Central memory CD8-positive, alpha-beta T cell (primary cell): ENCODE measurements around the gene ACBD6.
"Not testable (repeated sequence)": the region's sequence is repeated elsewhere in the genome, so short reads cannot be mapped to it uniquely, and the experiment has no call there.

ENCODE experiments used
- ATAC-seq: fragments of 150-1000 bp; cut with Tn5 transposase; replicated peaks from 2 replicates; pipeline ENCODE4 v1.10.0; 2022; ENCODE audit warnings: mild to moderate bottlenecking, moderate FRiP score, moderate number of reproducible peaks; ENCODE audit not compliant: poor library complexity, severe bottlenecking; ENCODE audit errors: extremely low read depth
- DNase-seq, 2 donors: peaks; one replicate each; pipeline ENCODE4 v3.0.0; 2021; ENCODE audit warnings: low spot score in 2 of 2
- H3K27ac Mint-ChIP-seq: one replicate; pipeline ENCODE4 v1.8.0; 2022; ENCODE audit warnings: low read depth, mild to moderate bottlenecking, moderate library complexity, mixed read lengths
- H3K27me3 Mint-ChIP-seq: one replicate; pipeline ENCODE4 v1.8.0; 2022; ENCODE audit warnings: mixed read lengths
- H3K36me3 Mint-ChIP-seq: one replicate; pipeline ENCODE4 v1.8.0; 2022; ENCODE audit warnings: mild to moderate bottlenecking, moderate library complexity, mixed read lengths; ENCODE audit not compliant: insufficient read depth
- H3K4me1 Mint-ChIP-seq: one replicate; pipeline ENCODE4 v1.8.0; 2022; ENCODE audit warnings: mixed read lengths
- H3K4me3 Mint-ChIP-seq: one replicate; pipeline ENCODE4 v1.8.0; 2022; ENCODE audit warnings: mild to moderate bottlenecking, moderate library complexity, mixed read lengths
- H3K9me3 Mint-ChIP-seq: one replicate; pipeline ENCODE4 v1.8.0; 2022; ENCODE audit warnings: mixed read lengths

ACBD6 gene

DNA sequence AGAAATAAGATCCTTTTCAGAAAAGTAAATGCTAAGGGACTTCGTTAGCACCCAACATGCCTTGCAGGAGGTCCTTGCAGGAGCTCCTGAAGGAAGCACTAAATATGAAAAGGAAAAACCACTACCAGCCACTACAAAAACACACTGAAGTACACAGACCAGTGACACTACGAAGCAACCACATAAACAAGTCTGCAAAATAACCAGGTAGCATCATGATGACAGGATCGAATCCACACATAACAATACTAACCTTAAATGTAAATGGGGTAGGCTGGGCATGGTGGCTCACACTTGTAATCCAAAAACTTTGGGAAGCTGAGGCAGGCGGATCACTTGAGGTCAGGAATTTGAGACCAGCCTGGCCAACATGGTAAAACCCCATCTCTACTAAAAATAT, 40.7 kb downstream of the ACBD6 start:
- not testable (repeated sequence) for H3K4me3 Mint-ChIP-seq, H3K27ac Mint-ChIP-seq, H3K27me3 Mint-ChIP-seq, H3K36me3 Mint-ChIP-seq, DNase-seq, ATAC-seq
- Mint-ChIP-seq H3K9me3 (peaks cover 16% of the 10 kb centered on the region), H3K4me1 (peaks cover 37% of the 10 kb centered on the region)

DNA sequence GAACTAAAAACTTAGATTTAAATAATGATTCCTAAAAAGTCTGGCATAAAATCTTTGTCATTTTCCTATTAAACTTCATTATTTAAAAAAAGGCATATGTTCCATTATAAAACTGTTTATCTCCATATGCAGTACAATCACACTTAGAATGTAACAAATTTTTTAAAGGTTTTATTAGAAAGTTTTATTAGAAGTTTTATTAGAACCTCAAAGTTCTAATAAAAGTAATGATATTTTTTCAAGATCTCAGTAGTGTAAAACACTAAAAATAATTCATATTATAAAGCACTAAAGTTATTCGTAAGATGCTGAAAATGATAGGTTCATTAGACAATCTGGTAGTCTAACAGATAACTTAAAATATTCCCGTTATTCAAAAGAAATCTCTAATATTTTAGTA, 43.6 kb downstream of the ACBD6 start:
- Mint-ChIP-seq H3K36me3 (peaks cover 5% of the 10 kb centered on the region), H3K9me3 (peaks cover 11% of the 10 kb centered on the region), H3K27me3 (no peaks in the 10 kb centered on the region), H3K4me3 (no peak overlapping the region), H3K27ac (no peak overlapping the region), H3K4me1 (peaks cover 33% of the 10 kb centered on the region)
- DNase-seq (no peak), ATAC-seq (no peak)

DNA sequence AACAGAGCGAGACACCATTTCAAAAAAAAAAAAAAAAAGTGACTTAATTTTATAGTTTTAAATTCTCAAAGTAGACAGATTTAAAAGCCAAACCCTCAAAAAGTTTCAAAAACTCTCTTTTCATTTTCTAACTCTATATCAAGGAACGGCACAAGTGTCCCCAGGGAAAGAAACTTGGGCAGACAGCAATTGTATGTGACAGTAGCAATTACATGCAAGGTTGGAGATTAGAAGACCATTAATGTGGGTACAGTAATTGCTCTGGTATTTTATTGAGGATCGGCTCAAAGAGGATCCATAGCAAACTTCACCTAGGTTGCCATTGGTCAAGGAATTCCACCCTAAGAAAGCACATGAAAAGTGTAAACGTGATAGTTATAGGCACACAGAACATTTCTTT, 46.2 kb downstream of the ACBD6 start:
- H3K27me3 Mint-ChIP-seq, result no peaks in the 10 kb centered on the region
- DNase-seq, result no peak
- peaks cover 3% of the 10 kb centered on the region for H3K36me3 Mint-ChIP-seq
- peaks cover 12% of the 10 kb centered on the region for H3K9me3 Mint-ChIP-seq
- peaks cover 46% of the 10 kb centered on the region for H3K4me1 Mint-ChIP-seq
- no peak overlapping the region for H3K27ac Mint-ChIP-seq
- ATAC-seq, result no peak
- H3K4me3 Mint-ChIP-seq, result no peak overlapping the region

DNA sequence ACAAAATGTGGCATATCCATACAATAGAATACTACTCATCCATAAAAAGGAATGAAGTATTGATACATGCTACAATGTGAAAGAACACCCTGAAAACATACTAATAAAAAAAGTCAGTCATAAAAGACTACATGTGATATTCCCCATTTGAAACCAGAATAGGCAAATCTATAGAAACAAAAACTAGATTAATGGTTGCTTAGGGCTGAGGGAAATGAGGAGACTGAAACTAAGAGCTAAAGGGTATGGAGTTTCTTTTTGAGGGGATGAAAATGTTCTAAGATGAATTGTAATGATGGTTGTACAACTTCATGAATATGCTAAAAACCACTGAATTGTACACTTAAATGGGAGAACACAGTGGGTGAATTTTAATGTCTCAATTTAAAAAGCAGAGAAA, 50.9 kb downstream of the ACBD6 start:
- ATAC-seq (no peak), DNase-seq (no peak)
- H3K9me3 Mint-ChIP-seq, result peaks cover 6% of the 10 kb centered on the region
- H3K36me3 Mint-ChIP-seq, result peaks cover 2% of the 10 kb centered on the region
- H3K27me3 Mint-ChIP-seq, result no peaks in the 10 kb centered on the region
- H3K4me1 Mint-ChIP-seq, result peaks cover 39% of the 10 kb centered on the region
- H3K4me3 Mint-ChIP-seq, result no peak overlapping the region
- H3K27ac Mint-ChIP-seq, result no peak overlapping the region

DNA sequence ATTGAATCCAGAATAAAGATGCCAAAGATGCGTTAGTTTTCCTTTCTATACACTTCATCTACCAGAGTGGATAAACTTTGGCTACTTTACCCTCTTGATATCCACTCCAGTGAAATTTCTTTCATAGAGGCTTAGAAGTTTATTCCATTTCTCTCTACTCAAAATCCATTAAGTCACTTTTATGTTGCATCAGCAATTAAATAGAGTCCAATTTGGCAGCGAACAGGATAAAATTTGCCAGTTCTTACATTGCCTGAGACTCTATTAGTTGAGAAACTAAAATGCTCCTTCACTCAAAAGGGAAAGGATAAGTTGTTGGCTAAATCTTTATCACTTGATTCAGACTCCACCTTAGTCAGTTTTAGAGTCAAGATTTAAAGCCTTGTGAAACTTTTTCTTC, 57.9 kb downstream of the ACBD6 start:
- H3K4me1 Mint-ChIP-seq, result peaks cover 13% of the 10 kb centered on the region
- DNase-seq, result no peak
- peaks cover 2% of the 10 kb centered on the region for H3K36me3 Mint-ChIP-seq
- H3K4me3 Mint-ChIP-seq, result no peak overlapping the region
- no peak overlapping the region for H3K27ac Mint-ChIP-seq
- ATAC-seq, result no peak
- H3K9me3 Mint-ChIP-seq, result no peaks in the 10 kb centered on the region
- H3K27me3 Mint-ChIP-seq, result no peaks in the 10 kb centered on the region

DNA sequence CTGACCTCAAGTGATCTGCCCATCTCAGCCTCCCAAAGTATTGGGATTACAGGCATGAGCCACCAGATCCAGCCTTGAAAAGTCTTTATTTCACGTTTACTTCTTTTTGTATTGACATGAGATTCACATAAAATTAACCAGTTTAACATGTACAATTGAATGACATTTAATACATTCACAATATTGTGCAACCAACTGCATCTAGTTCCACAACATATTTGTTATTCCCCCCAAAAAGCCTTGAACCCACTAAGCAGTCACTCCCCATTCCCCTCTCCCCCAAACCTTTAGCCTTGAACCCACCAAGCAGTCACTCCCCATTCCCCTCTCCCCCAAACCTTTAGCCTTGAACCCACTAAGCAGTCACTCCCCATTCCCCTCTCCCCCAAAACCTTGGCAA, 62.0 kb downstream of the ACBD6 start:
- Mint-ChIP-seq H3K27ac (no peak overlapping the region), H3K4me3 (no peak overlapping the region), H3K36me3 (peaks cover 2% of the 10 kb centered on the region), H3K4me1 (peaks cover 14% of the 10 kb centered on the region), H3K27me3 (no peaks in the 10 kb centered on the region), H3K9me3 (no peaks in the 10 kb centered on the region)
- ATAC-seq (no peak), DNase-seq (no peak)

DNA sequence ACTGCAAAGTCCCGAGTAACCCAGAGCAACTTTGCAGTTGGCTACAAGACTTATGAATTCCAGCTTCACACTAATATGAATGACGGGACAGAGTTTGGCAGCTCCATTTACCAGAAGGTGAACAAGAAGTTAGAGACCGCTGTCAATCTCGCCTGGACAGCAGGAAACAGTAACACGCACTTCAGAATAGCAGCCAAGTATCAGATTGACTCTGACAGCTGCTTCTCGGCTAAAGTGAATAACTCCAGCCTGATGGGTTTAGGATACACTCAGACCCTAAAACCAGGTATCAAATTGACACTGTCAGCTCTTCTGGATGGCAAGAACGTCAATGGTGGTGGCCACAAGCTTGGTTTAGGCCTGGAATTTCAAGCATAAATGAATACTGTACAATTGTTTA, 66.8 kb downstream of the ACBD6 start:
- no peak for DNase-seq
- Mint-ChIP-seq H3K36me3 (peaks cover 2% of the 10 kb centered on the region), H3K9me3 (no peaks in the 10 kb centered on the region), H3K4me1 (peaks cover 34% of the 10 kb centered on the region), H3K27me3 (no peaks in the 10 kb centered on the region), H3K4me3 (no peak overlapping the region), H3K27ac (no peak overlapping the region)
- ATAC-seq, result no peak

DNA sequence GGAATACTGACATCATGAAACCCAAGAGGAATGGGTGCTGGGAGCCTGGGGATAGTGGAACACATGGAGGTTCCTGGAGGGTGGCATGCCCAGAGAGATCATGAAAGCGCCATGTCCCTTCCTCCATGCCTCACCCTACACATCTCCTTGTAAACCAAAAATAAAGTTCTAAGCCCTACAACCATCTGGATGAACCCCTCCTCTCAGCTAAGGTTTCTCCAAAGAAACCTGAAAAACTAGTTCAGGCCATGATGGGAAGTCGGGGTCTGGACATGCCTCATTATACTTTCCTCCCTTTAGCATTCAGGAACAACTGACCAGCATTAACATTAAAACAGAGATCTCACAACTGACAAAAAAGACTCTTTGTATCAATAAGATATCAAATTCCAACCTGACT, 68.5 kb downstream of the ACBD6 start:
- no peak overlapping the region for H3K4me3 Mint-ChIP-seq
- no peaks in the 10 kb centered on the region for H3K9me3 Mint-ChIP-seq
- no peak for ATAC-seq
- H3K36me3 Mint-ChIP-seq, result peaks cover 7% of the 10 kb centered on the region
- no peaks in the 10 kb centered on the region for H3K27me3 Mint-ChIP-seq
- no peak overlapping the region for H3K27ac Mint-ChIP-seq
- peaks cover 39% of the 10 kb centered on the region for H3K4me1 Mint-ChIP-seq
- DNase-seq, result no peak

DNA sequence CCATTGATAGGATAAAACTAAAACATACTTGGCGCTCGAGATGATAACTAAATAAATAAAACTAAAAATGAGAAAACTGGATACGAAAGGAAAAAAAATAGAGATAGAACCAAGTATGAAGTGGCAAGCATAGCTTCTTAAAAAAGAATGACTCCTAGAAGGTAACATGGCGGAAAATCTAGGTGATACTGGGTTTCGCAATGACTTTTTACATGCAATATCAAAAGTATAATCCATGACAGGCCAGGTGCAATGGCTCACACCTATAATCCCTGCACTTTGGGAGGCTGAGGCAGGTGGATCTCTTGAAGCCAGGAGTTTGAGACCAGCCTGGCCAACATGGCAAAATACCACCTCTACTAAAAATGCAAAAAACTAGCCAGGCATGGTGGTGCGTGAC, 70.7 kb downstream of the ACBD6 start:
- H3K9me3 Mint-ChIP-seq, result no peaks in the 10 kb centered on the region
- ATAC-seq (no peak), DNase-seq (no peak)
- H3K4me1 Mint-ChIP-seq, result peaks cover 35% of the 10 kb centered on the region
- H3K4me3 Mint-ChIP-seq, result no peak overlapping the region
- H3K27ac Mint-ChIP-seq, result no peak overlapping the region
- no peaks in the 10 kb centered on the region for H3K27me3 Mint-ChIP-seq
- peaks cover 10% of the 10 kb centered on the region for H3K36me3 Mint-ChIP-seq

DNA sequence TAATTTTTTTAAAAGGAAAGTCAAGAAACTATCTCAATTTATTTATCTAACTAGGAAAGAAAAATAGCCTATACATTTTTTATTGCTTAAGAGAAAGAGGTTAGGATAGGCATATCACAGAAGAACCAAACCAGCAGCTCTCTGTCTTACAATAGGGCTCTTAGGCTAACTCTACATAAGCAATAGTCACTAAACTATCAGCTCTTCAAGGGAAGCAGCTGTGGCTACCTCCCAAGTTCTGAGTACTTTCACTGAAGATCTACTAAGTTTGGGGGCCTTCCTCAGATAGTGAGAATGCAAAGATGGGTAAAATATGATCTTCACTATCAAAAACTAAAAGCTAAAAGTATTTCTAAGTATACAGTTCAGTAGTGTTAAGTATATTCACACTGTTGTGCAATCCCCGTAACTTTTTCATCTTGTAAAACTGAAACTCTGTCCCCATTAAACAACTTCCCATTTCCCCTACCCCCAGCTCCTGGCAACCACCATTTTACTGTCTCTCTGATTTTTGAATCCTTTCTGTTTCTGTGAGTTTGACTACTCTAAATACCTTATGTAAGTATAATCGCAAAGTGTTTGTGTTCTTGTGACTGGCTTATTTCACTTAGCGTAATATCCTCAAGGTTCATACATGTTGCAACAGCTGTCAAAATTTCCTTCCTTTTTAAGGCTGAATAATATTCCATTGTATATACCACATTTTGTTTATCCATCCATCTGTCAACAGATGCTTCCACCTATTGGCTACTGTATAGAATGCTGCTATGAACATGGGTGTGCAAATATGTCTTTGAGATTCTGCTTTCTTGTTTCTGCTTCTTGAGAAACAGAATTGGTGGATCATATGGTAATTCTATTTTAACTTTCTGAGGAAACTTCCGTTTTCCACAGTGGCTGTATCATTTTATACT, 73.3 kb downstream of the ACBD6 start:
- no peak overlapping the region for H3K4me3 Mint-ChIP-seq
- DNase-seq (no peak), ATAC-seq (no peak)
- H3K27me3 Mint-ChIP-seq, result no peaks in the 10 kb centered on the region
- no peak overlapping the region for H3K27ac Mint-ChIP-seq
- peaks cover 38% of the 10 kb centered on the region for H3K4me1 Mint-ChIP-seq
- peaks cover 7% of the 10 kb centered on the region for H3K36me3 Mint-ChIP-seq
- H3K9me3 Mint-ChIP-seq, result no peaks in the 10 kb centered on the region

DNA sequence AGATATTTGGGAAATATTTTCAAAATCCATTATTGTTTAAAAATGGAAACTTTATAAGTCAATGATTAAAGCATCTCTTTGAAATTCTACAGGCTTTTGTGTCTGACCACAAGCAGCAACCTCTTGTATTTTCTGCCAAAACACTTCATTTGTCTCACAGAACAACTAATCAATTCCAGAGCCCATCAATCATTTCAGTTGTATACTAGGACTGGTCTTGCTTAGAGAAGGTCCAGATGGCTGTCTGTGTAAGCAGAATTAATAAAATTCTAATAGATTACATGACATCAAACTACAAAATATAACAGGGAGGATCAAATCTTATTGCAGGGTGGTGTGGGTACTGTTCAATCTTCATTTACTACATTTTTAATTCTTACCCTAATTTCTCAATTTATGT, 76.4 kb downstream of the ACBD6 start:
- Mint-ChIP-seq H3K36me3 (peaks cover 7% of the 10 kb centered on the region), H3K27ac (no peak overlapping the region), H3K4me3 (no peak overlapping the region), H3K27me3 (no peaks in the 10 kb centered on the region), H3K4me1 (peaks cover 23% of the 10 kb centered on the region), H3K9me3 (no peaks in the 10 kb centered on the region)
- ATAC-seq (no peak), DNase-seq (no peak)

DNA sequence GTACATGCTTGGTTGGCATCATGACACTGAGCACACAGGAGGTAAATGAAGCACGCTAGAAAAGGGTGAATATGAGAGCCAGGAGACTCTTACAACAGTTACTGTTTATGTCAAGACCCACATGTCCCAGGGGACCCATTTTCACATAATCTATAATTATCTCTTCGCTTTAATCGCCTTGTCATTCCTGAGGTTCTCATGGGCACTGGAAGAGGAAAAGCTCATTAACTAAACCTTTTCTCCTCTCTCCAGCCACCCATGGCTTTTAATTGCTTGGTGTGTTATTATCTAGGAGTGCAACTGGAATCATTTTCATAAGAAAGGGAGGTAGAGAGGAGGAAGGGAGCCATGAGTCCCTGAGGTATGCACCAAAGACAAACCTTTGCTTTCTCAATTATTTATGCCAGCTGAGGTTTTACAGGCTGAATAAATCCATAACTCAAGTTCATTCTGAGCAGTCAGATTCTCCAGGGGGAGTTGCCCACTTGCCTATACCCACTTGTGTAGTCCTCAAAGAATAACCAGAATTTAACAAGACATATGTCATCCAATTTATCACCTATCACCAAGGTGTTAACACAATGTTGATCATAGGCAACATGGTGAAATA, 77.4 kb downstream of the ACBD6 start:
- DNase-seq (no peak), ATAC-seq (no peak)
- H3K9me3 Mint-ChIP-seq, result no peaks in the 10 kb centered on the region
- H3K4me1 Mint-ChIP-seq, result peaks cover 20% of the 10 kb centered on the region
- H3K4me3 Mint-ChIP-seq, result no peak overlapping the region
- peaks cover 7% of the 10 kb centered on the region for H3K36me3 Mint-ChIP-seq
- no peaks in the 10 kb centered on the region for H3K27me3 Mint-ChIP-seq
- no peak overlapping the region for H3K27ac Mint-ChIP-seq

DNA sequence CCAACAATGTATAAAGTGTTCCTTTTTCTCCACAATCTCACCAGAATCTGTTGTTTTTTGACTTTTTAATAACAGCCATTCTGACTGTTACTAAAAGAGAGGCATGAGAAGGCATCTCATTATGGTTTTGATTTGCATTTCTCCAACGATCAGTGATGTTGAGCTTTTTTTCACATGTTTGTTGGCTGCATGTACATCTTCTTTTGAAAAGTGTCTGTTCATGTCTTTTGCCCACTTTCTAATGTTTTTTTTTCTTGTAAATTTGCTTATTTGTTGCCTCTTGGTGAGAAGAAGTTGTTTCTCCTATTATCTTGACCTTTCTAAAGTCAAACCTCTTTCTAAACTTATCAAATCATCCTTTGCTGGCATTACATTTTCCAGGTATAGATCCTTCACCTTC, 80.8 kb downstream of the ACBD6 start:
- H3K27me3 Mint-ChIP-seq, result no peaks in the 10 kb centered on the region
- no peak overlapping the region for H3K27ac Mint-ChIP-seq
- peaks cover 2% of the 10 kb centered on the region for H3K36me3 Mint-ChIP-seq
- H3K4me3 Mint-ChIP-seq, result no peak overlapping the region
- ATAC-seq (no peak), DNase-seq (no peak)
- H3K9me3 Mint-ChIP-seq, result no peaks in the 10 kb centered on the region
- H3K4me1 Mint-ChIP-seq, result peaks cover 16% of the 10 kb centered on the region
